Endothelial cell of hepatic sinusoid (primary cell): ENCODE results near the gene ACOT4.
"Not testable (repeated sequence)": the region's sequence is repeated elsewhere in the genome, so short reads cannot be mapped to it uniquely, and the experiment has no call there.

Source experiments
- in situ Hi-C: cut with HindIII; loops from 2 replicates; pipeline ENCODE4 v1.10.0; 2017; ENCODE audit warnings: low sequenced_read_pairs

The ACOT4 gene

DNA sequence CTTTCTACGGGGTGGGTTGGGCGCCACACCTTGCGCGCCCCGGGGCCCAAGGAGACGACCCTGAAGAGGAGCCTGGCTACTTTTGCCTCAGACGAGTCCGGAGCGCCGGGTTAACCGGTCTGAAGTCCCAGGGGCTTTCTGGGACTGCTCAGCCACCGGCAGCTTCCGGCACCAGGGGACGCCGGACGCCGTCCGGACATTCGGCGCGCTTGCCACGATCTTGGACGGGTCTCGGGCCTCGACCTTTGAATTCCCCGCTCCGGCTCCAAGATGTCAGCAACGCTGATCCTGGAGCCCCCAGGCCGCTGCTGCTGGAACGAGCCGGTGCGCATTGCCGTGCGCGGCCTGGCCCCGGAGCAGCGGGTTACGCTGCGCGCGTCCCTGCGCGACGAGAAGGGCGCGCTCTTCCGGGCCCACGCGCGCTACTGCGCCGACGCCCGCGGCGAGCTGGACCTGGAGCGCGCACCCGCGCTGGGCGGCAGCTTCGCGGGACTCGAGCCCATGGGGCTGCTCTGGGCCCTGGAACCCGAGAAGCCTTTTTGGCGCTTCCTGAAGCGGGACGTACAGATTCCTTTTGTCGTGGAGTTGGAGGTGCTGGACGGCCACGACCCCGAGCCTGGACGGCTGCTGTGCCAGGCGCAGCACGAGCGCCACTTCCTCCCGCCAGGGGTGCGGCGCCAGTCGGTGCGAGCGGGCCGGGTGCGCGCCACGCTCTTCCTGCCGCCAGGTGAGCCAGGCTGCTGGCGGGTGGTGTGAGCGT is at the start of gene ACOT4:
TSS of gene ACOT4 (plus strand) at position 184 of the 760 bp plus-strand sequence. CDS start at position 271, 87 bp downstream.
- in situ Hi-C loops = no loop called here

- in situ Hi-C loops = not testable (repeated sequence)
These were observed 48.7 kb upstream of the ACOT4 start for GRCh38 chr14:73542961-73543360.

- in situ Hi-C loops = not testable (repeated sequence)
These were observed 46.3 kb upstream of the ACOT4 start for GRCh38 chr14:73545353-73545752.

DNA sequence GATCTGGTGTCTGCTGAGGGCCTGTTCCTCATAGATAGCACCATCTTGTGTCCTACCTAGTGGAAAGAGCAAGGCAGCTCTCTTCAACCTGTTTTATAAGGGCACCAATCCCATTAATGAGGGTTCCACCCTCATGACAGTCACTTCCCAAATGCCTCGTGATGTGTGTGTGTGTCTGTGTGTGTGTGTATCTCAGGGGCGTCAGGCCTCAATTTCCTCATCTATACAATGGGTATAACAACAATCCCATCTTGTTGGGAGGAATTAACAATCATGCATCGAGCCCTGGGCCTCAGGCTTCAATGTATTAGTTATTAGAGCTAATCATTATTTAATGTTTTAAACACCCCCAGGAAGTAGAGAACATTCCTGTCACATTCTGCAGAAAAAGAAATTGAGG is 42.6 kb upstream of the ACOT4 start:
- in situ Hi-C loops = not testable (repeated sequence)

DNA sequence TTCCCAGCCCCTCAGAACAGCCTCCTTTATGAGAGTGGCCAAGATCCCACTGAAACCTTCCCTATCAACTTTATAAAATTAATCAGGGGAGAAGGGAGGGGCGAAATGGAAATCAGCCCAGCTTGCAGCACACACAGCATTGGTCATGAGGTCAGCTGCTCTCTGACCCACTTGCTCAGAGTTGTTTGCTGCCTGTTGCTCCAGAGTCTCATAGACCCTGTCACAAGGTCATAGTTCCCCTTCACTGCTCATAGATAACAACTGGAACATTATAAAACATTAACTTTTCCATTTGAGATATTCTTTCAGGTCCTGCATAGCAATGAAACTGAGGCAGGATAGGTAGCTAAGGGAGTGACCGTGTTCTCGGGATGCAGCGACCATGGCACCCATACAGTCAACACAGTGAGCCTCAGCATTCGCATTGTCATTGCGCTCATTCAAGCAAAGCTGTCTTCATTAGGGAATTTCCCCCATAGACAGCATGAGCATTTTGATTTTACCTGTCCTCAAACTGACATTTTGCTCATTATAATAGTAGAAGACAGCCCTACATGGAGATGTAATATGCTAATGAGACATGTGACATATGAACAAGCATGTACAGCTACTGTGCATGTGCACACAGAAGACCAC is 41.7 kb upstream of the ACOT4 start:
- in situ Hi-C loops = not testable (repeated sequence)

DNA sequence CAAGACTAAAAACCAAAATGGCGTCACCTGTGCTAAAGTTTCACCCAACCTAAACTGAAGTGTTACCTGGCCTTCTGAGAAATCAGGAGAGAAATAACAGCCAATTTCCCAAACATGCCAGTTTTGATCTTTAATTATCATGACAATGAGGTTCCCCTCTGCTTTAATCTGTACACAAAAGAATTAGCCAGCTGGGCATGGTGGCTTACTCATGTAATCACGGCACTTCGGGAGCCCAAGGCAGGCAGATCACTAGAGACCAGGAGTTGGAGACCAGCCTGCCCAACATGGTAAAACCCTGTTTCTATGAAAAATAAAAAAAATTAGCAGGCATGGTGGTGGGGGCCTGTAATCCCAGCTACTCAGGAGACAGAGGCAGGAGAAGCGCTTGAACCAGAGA is 37.8 kb upstream of the ACOT4 start:
- in situ Hi-C loops = no loop called here

DNA sequence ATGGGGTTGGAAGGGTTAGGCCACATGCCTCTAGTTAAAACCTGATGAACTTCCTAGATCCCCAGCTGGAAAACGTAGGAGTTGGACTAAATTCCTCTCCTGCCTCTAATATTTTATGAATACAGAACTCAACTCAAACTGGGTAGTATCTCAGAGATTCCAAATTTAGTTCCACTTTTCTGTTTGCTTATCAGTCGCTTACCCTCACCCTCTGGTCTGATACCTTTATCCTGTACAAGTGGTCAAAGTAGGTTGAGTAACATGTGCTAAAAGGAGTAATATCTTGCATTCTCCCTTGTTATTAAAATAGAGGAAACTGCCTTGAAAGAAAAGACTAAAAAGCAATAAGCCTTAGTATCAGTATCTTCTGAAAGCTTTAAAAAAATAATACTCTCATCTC is 34.5 kb upstream of the ACOT4 start:
- in situ Hi-C loops = not testable (repeated sequence)

GRCh38 chr14:73558238-73558637 is 33.4 kb upstream of the ACOT4 start:
- in situ Hi-C loops = not testable (repeated sequence)

GRCh38 chr14:73562256-73562655 is 29.4 kb upstream of the ACOT4 start:
- in situ Hi-C loops = not testable (repeated sequence)

- in situ Hi-C loops = not testable (repeated sequence)
These were observed 29.0 kb upstream of the ACOT4 start for GRCh38 chr14:73562696-73563095.

DNA sequence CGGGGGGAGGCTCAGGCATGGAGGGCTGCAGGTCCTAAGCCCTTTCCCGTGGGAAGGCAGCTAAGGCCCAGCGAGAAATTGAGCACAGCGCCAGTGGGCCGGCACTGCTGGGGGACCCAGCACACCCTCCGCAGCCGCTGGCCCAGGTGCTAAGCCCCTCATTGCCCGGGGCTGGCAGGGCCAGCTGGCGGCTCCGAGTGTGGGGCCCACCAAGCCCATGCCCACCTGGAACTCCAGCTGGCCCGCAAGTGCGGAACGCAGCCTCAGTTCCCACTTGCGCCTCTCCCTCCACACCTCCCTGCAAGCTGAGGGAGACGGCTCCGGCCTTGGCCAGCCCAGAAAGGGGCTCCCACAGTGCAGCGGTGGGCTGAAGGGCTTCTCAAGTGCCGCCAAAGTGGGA is 25.2 kb upstream of the ACOT4 start:
- in situ Hi-C loops = not testable (repeated sequence)

- in situ Hi-C loops = not testable (repeated sequence)
These were observed 24.7 kb upstream of the ACOT4 start for GRCh38 chr14:73566935-73567334.

DNA sequence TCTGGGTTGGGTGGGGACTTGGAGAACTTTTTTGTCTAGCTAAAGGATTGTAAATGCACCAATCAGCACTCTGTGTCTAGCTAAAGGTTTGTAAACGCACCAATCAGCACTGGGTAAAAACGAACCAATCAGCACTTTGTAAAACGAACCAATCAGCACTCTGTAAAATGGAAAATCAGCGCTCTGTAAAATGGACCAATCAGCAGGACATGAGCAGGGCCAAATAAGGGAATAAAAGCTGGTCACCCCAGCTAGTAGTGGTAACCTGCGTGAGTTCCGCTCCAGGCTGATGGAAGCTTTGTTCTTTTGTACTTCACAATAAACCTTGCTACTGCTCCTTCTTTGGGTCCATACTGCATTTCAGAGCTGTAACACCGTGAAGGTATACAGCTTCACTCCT is 24.3 kb upstream of the ACOT4 start:
- in situ Hi-C loops = no loop called here

GRCh38 chr14:73567951-73568885 is 23.5 kb upstream of the ACOT4 start:
- in situ Hi-C loops = no loop called here

GRCh38 chr14:73568886-73569184 is 22.8 kb upstream of the ACOT4 start:
- in situ Hi-C loops = not testable (repeated sequence)

- in situ Hi-C loops = not testable (repeated sequence)
These were observed 22.3 kb upstream of the ACOT4 start, which contains the start of gene ACOT2 for GRCh38 chr14:73569185-73569958. ACOT2 (plus strand) TSS chr14:73569213; CDS start chr14:73569241, 28 bp downstream.

DNA sequence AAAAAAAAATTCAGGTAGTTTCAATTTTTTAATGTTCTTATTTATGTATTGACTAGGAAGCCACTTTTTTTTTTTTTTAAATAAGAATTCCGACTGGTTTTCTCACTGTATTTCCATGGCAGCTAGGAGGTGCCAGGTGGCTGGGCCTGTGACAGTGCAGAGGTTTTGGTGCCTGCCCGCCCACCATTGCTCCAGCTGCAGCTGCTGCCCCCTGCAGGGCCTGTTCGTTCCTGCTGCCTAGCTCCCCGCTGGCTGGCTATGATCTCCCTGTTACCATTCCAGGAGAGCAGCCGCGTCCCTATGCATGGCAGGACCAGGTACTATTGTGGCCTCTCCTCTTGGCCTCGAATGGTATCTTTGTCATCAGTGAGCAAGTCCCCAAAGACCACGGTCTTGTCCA is 20.8 kb upstream of the ACOT4 start:
- in situ Hi-C loops = not testable (repeated sequence)

- in situ Hi-C loops = not testable (repeated sequence)
These were observed 18.6 kb upstream of the ACOT4 start for GRCh38 chr14:73573034-73573433.

DNA sequence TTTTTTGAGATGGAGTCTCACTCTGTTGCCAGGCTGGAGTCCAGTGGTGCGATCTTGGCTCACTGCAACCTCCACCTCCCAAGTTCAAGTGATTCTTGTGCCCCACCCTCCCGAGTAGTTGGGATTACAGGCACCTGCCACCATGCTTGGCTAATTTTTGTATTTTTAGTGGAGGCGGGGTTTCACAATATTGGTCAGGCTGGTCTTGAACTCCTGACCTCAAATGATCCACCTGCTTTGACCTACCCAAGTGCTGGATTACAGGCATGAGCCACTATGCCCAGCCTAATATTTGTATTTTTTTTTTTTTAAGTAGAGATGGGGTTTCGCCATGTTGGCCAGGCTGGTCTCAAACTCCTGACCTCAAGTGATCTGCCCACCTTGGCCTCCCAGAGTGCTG is 17.9 kb upstream of the ACOT4 start:
- in situ Hi-C loops = not testable (repeated sequence)

DNA sequence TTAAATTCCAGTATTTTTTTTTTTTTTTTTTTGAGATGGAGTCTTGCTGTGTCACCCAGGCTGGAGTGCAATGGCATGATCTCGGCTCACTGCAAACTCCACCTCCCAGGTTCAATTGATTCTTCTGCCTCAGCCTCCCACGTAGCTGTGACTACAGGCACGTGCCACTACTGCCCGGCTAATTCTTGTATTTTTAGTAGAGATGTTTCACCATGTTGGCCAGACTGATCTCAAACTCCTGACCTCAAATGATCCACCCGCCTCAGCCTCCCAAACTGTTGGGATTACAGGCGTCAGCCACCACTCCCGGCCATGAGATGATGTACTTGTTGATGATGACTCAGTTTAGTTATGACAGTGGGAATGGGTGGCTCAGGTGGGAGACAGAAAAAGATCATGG is 17.4 kb upstream of the ACOT4 start:
- in situ Hi-C loops = not testable (repeated sequence)

- in situ Hi-C loops = no loop called here
These were observed 15.3 kb upstream of the ACOT4 start for GRCh38 chr14:73576391-73576790.
